Hippocampal formation (tissue), 2 donors: ENCODE data around the gene FKBP4.

Experiments used
- DNase-seq, 2 donors: peaks; one replicate each; lab custom pipeline; 2025; lab: John Stamatoyannopoulos, UW

Gene FKBP4

GRCh38 chr12:2853626-2854025 lies 58.9 kb downstream of the FKBP4 start:
- DNase-seq, result peak; percentile 42 to 77
